Measurements from ENCODE around the gene EBF3. TPM values are rescaled to one million over a fixed set of nuclear protein-coding genes. Genes with fewer than 3 reads are reported as not detected.

EBF3 gene
- total RNA-seq, 1 donor from 2014 or later = 1.2 TPM

DNA sequence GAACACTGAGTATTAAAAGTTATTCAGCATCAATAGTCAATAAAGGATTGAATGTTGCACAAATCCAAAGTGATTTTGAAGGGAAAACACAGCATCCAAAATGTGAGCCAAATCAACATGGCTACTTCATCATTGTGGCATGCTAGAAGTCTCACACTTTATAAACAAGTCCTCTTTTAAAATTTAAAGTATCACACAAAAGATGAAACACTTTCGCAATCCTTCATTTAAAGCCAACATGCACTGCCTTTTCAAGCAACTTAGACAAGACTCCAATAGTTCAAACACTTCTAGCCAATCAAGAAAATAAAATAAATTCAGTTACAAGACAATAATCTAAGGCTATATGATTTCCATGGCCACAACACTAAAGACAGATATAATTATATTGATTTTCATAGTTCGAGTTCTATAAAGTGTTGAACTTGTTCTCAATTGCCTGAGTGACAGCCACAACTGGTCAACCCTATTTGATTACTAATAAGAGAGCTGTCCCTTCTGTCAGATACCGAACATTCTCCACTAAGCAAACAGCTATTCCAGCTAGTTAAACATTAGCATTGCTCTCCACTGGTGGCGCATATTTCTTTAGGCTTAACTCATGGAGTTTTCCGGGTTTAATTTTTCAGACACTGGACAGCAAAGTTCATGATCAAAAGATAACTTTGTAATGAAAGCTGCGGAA lies 8.3 kb downstream of the EBF3 start:
- no peak overlapping the region for H3K4me3 Mint-ChIP-seq
- no peak overlapping the region for H3K27ac Mint-ChIP-seq
- peaks cover 18% of the 10 kb centered on the region for H3K4me1 Mint-ChIP-seq

DNA sequence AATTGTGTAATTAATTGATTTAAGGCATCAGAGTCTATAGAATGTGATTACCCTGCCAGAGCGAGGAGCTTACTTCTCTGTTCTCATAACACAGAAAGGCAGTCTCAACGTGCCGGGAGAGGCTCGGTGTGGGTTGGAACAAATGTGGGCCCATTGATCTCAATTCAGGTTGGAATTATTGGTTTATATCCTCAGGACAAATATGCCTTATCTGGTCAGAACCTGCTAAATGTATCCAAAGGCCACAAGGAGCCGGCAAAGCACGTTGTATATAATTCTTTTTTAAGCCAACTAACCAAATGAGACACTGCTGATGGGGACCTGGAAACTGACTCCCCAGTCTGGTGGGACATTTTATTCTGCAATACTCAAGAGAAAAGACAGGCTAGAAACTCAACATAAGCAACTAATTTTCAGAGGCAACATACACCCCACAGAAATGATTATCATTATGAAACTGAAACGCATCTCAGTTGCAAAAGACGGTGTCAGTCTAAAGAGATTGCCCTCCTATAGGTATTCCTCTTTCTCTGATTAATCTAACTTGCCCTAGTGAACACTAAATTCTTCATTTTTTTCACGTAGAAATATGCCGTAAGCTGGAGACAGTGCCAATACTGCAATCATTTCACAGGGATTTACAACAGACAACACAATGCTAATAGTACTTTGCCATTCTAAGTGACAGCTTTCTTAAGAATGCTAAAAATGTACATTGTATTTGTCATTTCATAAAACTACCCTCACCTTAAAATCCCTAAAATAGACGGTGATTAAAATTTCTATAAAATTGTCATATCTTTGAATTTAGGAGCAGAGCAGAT lies 9.4 kb downstream of the EBF3 start:
- H3K9me3 Mint-ChIP-seq = no peaks in the 10 kb centered on the region
- TF ChIP-seq, protein P1, sequence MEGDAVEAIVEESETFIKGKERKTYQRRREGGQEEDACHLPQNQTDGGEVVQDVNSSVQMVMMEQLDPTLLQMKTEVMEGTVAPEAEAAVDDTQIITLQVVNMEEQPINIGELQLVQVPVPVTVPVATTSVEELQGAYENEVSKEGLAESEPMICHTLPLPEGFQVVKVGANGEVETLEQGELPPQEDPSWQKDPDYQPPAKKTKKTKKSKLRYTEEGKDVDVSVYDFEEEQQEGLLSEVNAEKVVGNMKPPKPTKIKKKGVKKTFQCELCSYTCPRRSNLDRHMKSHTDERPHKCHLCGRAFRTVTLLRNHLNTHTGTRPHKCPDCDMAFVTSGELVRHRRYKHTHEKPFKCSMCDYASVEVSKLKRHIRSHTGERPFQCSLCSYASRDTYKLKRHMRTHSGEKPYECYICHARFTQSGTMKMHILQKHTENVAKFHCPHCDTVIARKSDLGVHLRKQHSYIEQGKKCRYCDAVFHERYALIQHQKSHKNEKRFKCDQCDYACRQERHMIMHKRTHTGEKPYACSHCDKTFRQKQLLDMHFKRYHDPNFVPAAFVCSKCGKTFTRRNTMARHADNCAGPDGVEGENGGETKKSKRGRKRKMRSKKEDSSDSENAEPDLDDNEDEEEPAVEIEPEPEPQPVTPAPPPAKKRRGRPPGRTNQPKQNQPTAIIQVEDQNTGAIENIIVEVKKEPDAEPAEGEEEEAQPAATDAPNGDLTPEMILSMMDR (IDR thresholded peaks at IDR 0.05; ENCODE audit: unreplicated experiment) = no peak
- no peak for DNase-seq (ENCODE audit: low spot score in 2 of 2, unreplicated experiment in 2 of 2)
- no peak overlapping the region for H3K27ac Mint-ChIP-seq
- no peaks in the 10 kb centered on the region for H3K36me3 Mint-ChIP-seq
- peaks cover 85% of the 10 kb centered on the region for H3K27me3 Mint-ChIP-seq (ENCODE audit: low read depth)
- no peak overlapping the region for H3K4me3 Mint-ChIP-seq
- peaks cover 19% of the 10 kb centered on the region for H3K4me1 Mint-ChIP-seq

More for the DNA sequence above, 8.3 kb downstream of the EBF3 start:
- DNase-seq (ENCODE audit: low spot score in 2 of 2, unreplicated experiment in 2 of 2) = no peak
- Mint-ChIP-seq H3K36me3 (no peaks in the 10 kb centered on the region), H3K9me3 (no peaks in the 10 kb centered on the region), H3K27me3 (ENCODE audit: low read depth) (peaks cover 88% of the 10 kb centered on the region)
- TF ChIP-seq, protein P1 (IDR thresholded peaks at IDR 0.05; ENCODE audit: unreplicated experiment) = no peak

DNA sequence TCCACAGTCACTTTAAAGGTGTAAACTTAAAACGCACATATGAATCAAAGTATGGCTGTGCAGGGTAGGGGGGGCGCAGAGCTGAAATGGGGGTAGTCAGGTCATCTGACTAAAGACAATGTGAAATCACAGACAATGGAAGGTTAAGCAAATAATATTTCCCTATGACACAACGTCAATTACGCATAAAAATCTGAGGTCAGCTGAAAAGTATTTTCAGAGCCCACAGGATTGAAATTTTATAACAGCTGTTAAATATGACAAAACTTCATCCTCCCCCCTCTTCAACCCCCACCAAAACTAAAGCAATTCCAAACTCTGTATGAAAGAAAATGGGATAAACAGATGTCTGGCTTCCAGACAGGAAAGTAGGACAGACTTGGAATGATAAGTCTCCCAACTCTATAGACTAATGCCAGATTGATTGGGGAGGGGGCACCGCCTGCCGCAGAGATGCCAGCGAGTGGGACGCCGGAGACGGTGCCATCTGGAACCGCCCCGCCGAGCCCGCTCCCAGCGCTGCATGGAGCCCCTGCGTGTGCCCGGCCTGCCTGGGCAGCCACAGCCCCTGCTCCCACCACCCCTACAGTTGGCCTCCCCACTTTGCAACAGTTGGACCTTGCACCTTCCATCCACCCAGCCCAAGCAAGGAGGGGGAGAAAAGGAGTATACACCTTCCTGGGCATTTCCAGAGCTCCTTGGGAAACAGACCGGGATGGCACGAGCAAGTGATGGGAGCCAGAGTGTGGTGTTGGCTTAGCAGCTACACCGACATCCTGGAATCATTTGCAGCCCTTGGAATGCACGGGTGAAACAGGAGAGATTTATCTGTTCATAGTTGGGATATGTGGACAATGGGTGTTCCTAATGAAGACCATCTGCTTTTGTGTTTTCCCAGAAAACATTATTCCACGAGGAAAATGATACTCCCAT lies 10.7 kb downstream of the EBF3 start:
- Mint-ChIP-seq H3K4me1 (peaks cover 22% of the 10 kb centered on the region), H3K4me3 (no peak overlapping the region), H3K9me3 (no peaks in the 10 kb centered on the region), H3K27me3 (ENCODE audit: low read depth) (peaks cover 80% of the 10 kb centered on the region), H3K36me3 (no peaks in the 10 kb centered on the region), H3K27ac (no peak overlapping the region)
- TF ChIP-seq, protein P1 (IDR thresholded peaks at IDR 0.05; ENCODE audit: unreplicated experiment) = no peak
- DNase-seq (ENCODE audit: low spot score in 2 of 2, unreplicated experiment in 2 of 2) = no peak

DNA sequence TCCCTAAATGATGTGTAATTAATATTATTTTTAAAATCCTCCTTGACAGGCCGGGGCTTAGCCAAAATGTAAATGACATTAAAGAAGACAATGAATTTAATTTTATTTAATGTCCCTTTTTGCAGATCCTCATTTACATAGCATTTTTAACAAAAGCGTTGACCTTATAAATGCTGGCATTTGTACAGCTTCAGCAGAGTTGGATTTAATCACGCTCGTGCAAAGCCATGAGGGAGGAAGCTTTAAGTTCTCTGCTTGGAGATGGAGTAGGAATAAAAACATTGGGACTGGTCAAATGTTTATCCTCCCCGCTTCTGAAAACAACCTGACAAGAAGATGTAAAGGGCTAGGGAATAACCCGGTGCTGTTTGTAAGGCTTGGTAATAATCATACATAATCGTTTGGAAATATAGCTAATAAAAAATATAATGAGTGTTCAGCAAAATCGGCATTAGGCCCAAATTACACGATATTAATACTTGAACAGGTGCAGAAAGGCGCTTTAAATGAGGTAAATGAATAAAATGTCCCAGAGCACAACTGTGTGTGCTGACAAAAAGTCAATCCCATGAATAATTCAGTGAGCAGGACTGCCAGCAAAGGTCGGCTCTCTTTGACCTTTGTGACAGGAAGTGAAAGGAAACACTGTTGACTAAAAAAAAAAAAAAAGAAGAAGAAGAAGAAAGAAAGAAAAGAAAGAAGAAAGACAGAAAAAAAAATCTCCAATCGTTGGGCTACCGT lies 11.5 kb downstream of the EBF3 start:
- no peak for DNase-seq (ENCODE audit: low spot score in 2 of 2, unreplicated experiment in 2 of 2)
- peaks cover 19% of the 10 kb centered on the region for H3K4me1 Mint-ChIP-seq
- peaks cover 74% of the 10 kb centered on the region for H3K27me3 Mint-ChIP-seq (ENCODE audit: low read depth)
- H3K4me3 Mint-ChIP-seq = no peak overlapping the region
- no peaks in the 10 kb centered on the region for H3K36me3 Mint-ChIP-seq
- no peak overlapping the region for H3K27ac Mint-ChIP-seq
- no peaks in the 10 kb centered on the region for H3K9me3 Mint-ChIP-seq
- TF ChIP-seq, protein P1 (IDR thresholded peaks at IDR 0.05; ENCODE audit: unreplicated experiment) = no peak

DNA sequence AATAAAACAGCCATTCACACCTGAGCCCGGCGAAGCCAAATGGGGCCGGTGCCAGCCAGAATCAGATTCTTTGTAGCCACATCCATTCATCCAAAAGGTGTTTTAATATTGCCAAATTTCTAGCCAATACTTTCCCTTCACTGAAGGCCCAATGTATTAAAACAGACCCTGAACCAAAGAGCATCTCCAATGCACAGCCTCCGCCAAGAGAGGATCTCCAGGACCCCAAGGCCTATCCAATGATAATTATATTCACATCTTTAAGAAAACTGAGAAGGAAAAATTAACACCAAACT lies 12.2 kb downstream of the EBF3 start:
- Mint-ChIP-seq H3K4me3 (no peak overlapping the region), H3K27me3 (ENCODE audit: low read depth) (peaks cover 67% of the 10 kb centered on the region)

More for the DNA sequence above, 12.2 kb downstream of the EBF3 start:
- H3K36me3 Mint-ChIP-seq = no peaks in the 10 kb centered on the region
- TF ChIP-seq, protein P1 (IDR thresholded peaks at IDR 0.05; ENCODE audit: unreplicated experiment) = no peak
- H3K27ac Mint-ChIP-seq = no peak overlapping the region
- no peaks in the 10 kb centered on the region for H3K9me3 Mint-ChIP-seq
- no peak for DNase-seq (ENCODE audit: low spot score in 2 of 2, unreplicated experiment in 2 of 2)
- peaks cover 19% of the 10 kb centered on the region for H3K4me1 Mint-ChIP-seq
